Thoracic aorta (tissue), 2 donors: Measurements from ENCODE around the gene RCAN3. TPM values are rescaled to one million over a fixed set of nuclear protein-coding genes. Genes with fewer than 3 reads are reported as not detected.
A peak's percentile ranks its signal among the peaks of the same experiment; 100 is the strongest.

Source experiments
- ATAC-seq: fragments of 150-250 bp; one replicate; pipeline ENCODE4 v1.8.0; 2017; ENCODE audit warnings: low read depth; ENCODE audit not compliant: insufficient number of reproducible peaks, low FRiP score
- DNase-seq: peaks from one replicate; pipeline ENCODE4 v3.0.0-alpha.2; 2020; ENCODE audit warnings: low spot score
- H3K27ac ChIP-seq, 2 donors: fragments of 200-600 bp; sonication (generic); 1 replicate in 1 of 2; 2 replicates in 1 of 2; pipeline ENCODE4 v1.5.1; 2016; ENCODE audit warnings: mild to moderate bottlenecking in 2 of 2, moderate library complexity in 2 of 2
- H3K27me3 ChIP-seq: fragments of 200-600 bp; sonication (generic); replicated peaks from 2 replicates; pipeline ENCODE4 v1.6.0; 2016; ENCODE audit warnings: mild to moderate bottlenecking; ENCODE audit not compliant: insufficient read depth
- H3K36me3 ChIP-seq: fragments of 200-600 bp; sonication (generic); one replicate; pipeline ENCODE4 v1.5.1; 2016
- H3K4me1 ChIP-seq, 2 donors: fragments of 200-600 bp; sonication (generic); 1 replicate in 1 of 2; 2 replicates in 1 of 2; pipeline versions ENCODE4 v1.5.1 to v1.6.0; 2016; ENCODE audit warnings: low read depth in 2 of 2, mild to moderate bottlenecking in 1 of 2; ENCODE audit not compliant: control insufficient read depth in 1 of 2
- H3K4me3 ChIP-seq: fragments of 200-600 bp; sonication (generic); 2 replicates; pipeline ENCODE4 v1.5.1; 2016; ENCODE audit warnings: mild to moderate bottlenecking
- H3K9me3 ChIP-seq: fragments of 200-600 bp; sonication (generic); 2 replicates; pipeline ENCODE4 v1.5.1; 2016
- CTCF ChIP-seq: fragments of 200-600 bp; sonication (generic); IDR thresholded peaks from one replicate; pipeline ENCODE4 v1.5.1; 2019; ENCODE audit warnings: antibody characterized with exemption
- total RNA-seq, 2 donors: library from RNA; depleted of rRNA; stranded (reverse); fragments of >200 nt; gene quantifications; one replicate each; pipeline versions ENCODE4 v1.1.0 to v1.2.3, GENCODE V29; 2016

The RCAN3 gene
- total RNA-seq, 2 donors from 2014 or later: 2.6 to 7.3 TPM

DNA sequence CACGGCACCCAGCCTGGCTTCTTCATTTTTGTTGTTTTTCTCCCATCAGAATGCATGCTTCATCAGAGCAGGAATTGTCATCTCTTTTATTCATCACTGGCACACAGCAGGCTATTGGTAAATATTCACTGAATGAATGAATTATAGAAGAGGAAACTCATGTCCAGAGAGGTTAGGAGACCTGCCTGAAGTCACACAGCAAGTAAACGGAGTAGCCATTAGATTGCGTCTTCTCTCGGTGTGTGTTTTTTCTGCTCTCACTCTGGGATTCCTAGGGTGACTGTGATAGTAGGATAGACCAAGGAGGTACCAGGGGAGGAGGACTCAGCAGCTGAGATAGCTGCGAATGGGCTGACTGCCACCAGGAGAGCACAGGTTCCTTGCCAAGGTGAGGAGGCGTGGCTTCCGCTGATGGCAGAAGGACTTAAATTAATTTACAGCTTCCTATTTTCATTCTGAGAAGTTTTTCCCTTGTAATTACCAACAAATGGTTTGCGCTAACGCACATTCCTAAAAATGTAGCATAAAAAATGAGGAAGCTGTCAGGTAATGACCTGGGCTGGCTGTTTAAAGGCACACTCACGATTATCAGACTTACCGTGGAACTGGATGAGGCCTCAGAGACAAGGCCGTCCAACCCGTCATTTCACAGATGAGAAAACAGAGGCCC is 48.8 kb downstream of the RCAN3 start:
- Histone ChIP-seq H3K27me3 (no peaks in the 10 kb centered on the region), H3K4me1 (no peaks in the 10 kb centered on the region), H3K27ac (no peak overlapping the region), H3K4me3 (no peak overlapping the region), H3K36me3 (no peaks in the 10 kb centered on the region), H3K9me3 (no peaks in the 10 kb centered on the region)
- no peak for DNase-seq
- no peak for TF ChIP-seq CTCF
- no peak for ATAC-seq

DNA sequence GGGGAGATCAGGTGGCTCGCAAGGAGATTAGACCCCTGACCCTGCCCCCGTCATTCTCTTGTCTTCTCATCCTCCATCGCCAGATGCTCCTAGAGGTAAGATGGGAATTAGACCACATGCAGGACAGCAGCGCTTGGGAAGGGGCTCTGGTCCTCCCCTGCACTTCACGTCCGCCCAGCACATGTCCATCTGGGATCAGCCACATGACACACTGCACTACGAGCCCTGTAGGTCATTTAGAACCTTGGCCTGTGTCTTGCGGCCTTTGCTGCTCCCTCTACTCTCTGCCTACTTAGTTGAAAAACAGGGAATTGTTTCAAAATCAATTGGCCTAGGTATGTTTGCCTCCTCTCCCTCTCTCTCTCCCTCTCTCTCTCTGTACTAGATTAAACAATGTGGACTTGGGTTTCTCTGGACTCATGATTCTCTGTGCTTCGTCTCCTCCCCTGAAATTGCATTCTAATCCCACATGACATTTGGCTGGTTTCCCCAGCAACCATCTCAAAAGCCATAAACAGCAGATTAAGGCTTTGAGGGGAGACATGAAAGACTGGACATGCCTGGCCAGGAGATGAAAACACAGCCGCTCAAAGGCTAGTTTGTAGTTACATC is 49.4 kb downstream of the RCAN3 start:
- ATAC-seq (no peak), DNase-seq (no peak)
- no peaks in the 10 kb centered on the region for H3K4me1 ChIP-seq
- TF ChIP-seq CTCF: no peak
- H3K27me3 ChIP-seq: no peaks in the 10 kb centered on the region
- H3K9me3 ChIP-seq: no peaks in the 10 kb centered on the region
- H3K4me3 ChIP-seq: no peak overlapping the region
- H3K36me3 ChIP-seq: no peaks in the 10 kb centered on the region
- no peak overlapping the region for H3K27ac ChIP-seq

- H3K27me3 ChIP-seq: no peaks in the 10 kb centered on the region
- no peak overlapping the region for H3K4me3 ChIP-seq
- no peaks in the 10 kb centered on the region for H3K4me1 ChIP-seq
- ATAC-seq: no peak
- no peaks in the 10 kb centered on the region for H3K9me3 ChIP-seq
- no peak overlapping the region for H3K27ac ChIP-seq
- DNase-seq: no peak
- H3K36me3 ChIP-seq: no peaks in the 10 kb centered on the region
- TF ChIP-seq CTCF: no peak
These were observed 51.3 kb downstream of the RCAN3 start for GRCh38 chr1:24553931-24554330.

DNA sequence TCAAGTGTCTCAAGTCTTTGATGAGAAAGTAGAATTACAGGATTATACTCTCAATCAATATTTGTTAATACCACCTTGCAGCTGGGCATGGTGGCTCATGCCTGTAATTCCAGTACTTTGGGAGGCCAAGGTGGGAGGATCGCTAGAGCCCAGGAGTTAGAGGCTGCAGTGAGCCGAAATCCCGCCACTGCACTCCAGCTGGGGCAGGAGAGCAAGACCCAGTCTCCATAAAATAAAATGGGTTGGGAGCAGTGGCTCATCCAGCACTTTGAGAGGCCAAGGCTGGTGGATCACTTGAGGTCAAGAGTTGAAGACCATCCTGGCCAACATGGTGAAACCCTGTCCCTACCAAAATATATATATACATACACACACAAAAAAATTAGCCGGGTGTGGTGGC is 52.1 kb downstream of the RCAN3 start:
- H3K27ac ChIP-seq: no peak overlapping the region
- DNase-seq (no peak), ATAC-seq (no peak)
- H3K4me3 ChIP-seq: no peak overlapping the region
- no peaks in the 10 kb centered on the region for H3K27me3 ChIP-seq
- no peaks in the 10 kb centered on the region for H3K36me3 ChIP-seq
- H3K4me1 ChIP-seq: no peaks in the 10 kb centered on the region
- TF ChIP-seq CTCF: no peak
- H3K9me3 ChIP-seq: no peaks in the 10 kb centered on the region

- Histone ChIP-seq H3K4me1 (no peaks in the 10 kb centered on the region), H3K36me3 (no peaks in the 10 kb centered on the region), H3K27ac (peak within 1 kb of the TSS in 1 of 2 donors; percentile 12), H3K9me3 (no peaks in the 10 kb centered on the region), H3K27me3 (no peaks in the 10 kb centered on the region), H3K4me3 (peak within 1 kb of the TSS; percentile 36)
- TF ChIP-seq CTCF: no peak
- no peak for DNase-seq
- no peak for ATAC-seq
These were observed 53.2 kb downstream of the RCAN3 start, which contains the start of gene NCMAP for GRCh38 chr1:24555591-24556413. TSS of gene NCMAP (plus strand) at chr1:24556087. CDS start at chr1:24595431, 39,344 bp downstream.
